A549 treated with DMSO at 1 μM for 4 hours (cell line): Measurements from ENCODE around the gene CEACAM6. TPM values are rescaled to one million over a fixed set of nuclear protein-coding genes. Genes with fewer than 3 reads are reported as not detected.

Experiments
- total RNA-seq: library from RNA; stranded (reverse); fragments of 200-300 nt; extraction: Qiagen RNA extraction; gene quantifications from 5 replicates; pipeline ENCODE4 v1.2.3, GENCODE V29; 2022; ENCODE audit warnings: low read depth

CEACAM6 gene
- total RNA-seq = 20.9 to 30.9 TPM (median 27.0 TPM) in 5 replicates

DNA sequence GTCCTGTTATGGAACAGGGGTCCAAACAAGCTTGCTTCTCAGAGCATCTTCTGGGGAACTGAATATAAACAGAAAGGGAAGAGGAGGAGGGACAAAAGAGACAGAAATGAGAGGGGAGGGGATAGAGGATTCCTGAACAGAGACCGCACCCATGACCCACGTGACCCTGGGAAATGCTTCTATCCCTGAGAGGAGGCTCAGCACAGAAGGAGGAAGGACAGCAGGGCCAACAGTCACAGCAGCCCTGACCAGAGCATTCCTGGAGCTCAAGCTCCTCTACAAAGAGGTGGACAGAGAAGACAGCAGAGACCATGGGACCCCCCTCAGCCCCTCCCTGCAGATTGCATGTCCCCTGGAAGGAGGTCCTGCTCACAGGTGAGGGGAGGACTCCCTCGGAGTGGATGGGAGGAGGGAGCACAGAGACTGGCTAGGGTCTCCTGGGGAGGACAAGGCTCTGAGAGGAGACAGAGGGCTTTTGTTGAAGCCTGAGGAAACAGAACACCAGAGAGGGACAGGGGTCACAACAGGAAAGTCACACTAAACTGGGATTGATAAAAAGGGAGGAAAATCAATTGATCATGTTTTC is at the start of gene CEACAM6:
Gene CEACAM6 (plus strand): TSS at position 203 of the 586 bp plus-strand sequence. CDS start 109 bp downstream, at position 312.

DNA sequence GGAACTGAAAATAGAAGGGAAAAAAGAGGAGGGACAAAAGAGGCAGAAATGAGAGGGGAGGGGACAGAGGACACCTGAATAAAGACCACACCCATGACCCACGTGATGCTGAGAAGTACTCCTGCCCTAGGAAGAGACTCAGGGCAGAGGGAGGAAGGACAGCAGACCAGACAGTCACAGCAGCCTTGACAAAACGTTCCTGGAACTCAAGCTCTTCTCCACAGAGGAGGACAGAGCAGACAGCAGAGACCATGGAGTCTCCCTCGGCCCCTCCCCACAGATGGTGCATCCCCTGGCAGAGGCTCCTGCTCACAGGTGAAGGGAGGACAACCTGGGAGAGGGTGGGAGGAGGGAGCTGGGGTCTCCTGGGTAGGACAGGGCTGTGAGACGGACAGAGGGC is 46.8 kb upstream of the CEACAM6 start, which contains the start of gene CEACAM5:
Gene CEACAM5 (plus strand): TSS at position 146 of the 400 bp plus-strand sequence. CDS start 106 bp downstream, at position 252.

DNA sequence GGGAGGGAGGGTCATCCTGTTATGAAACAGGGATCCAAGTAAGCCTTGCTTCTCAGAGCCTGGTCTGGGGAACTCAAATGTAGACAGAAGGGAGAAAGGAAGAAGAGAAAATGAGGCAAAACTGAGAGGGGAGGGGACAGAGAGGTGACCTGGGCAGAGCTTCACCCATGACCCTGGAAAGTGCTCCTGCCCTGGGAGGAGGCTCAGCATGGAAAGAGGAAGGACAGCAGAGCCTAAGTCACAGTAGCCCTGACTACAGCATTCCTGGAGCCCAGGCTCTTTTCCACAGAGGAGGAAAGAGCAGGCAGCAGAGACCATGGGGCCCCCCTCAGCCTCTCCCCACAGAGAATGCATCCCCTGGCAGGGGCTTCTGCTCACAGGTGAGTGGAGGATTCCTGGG is 41.0 kb downstream of the CEACAM6 start, which contains the start of gene CEACAM3:
Gene CEACAM3 (plus strand): TSS at position 226 of the 400 bp plus-strand sequence. CDS start 91 bp downstream, at position 317.

Other genes with a start within 250 kb of the CEACAM6 start
- gene CEACAM21, start 179.4 kb upstream of the CEACAM6 start, total RNA-seq = not detected in 5 replicates
- not detected in 5 replicates for gene CEACAM4, start 128.5 kb upstream of the CEACAM6 start, total RNA-seq
- gene CEACAM7, start 67.3 kb upstream of the CEACAM6 start, total RNA-seq = 0.05 to 0.08 TPM in 2 of 5 replicates, not detected in the others
- 1.8 to 2.6 TPM (median 2.4 TPM) in 5 replicates for gene CEACAM5, start 46.9 kb upstream of the CEACAM6 start, total RNA-seq
- not detected in 5 replicates for gene CEACAM3, start 41.1 kb downstream of the CEACAM6 start, total RNA-seq
- not detected in 5 replicates for gene LYPD4, start 89.2 kb downstream of the CEACAM6 start, total RNA-seq
- gene DMRTC2, start 89.5 kb downstream of the CEACAM6 start, total RNA-seq = not detected in 5 replicates
- gene RPS19, start 104.7 kb downstream of the CEACAM6 start, total RNA-seq = 8,700 to 10,627 TPM (median 8,984 TPM) in 5 replicates
- 1.1 to 1.2 TPM (median 1.1 TPM) in 5 replicates for gene CD79A, start 121.7 kb downstream of the CEACAM6 start, total RNA-seq
- 78.2 to 125 TPM (median 109 TPM) in 5 replicates for gene ARHGEF1, start 127.7 kb downstream of the CEACAM6 start, total RNA-seq
- gene ERFL, start 172.9 kb downstream of the CEACAM6 start, total RNA-seq = 0.20 to 0.45 TPM (median 0.28 TPM) in 5 replicates
- 198 to 238 TPM (median 225 TPM) in 5 replicates for gene RABAC1, start 203.8 kb downstream of the CEACAM6 start, total RNA-seq
- 4.1 to 5.7 TPM (median 4.9 TPM) in 5 replicates for gene ATP1A3, start 238.7 kb downstream of the CEACAM6 start, total RNA-seq